GM12874 (cell line): ENCODE measurements around the gene AGBL1.

ENCODE experiments used
- TF ChIP-seq, protein P1 (sequence below): IDR thresholded peaks from 2 replicates; pipeline ENCODE4 v1.5.1; 2011; ENCODE audit warnings: low read depth, mild to moderate bottlenecking, control low read depth, low read length, moderate library complexity; ENCODE audit not compliant: insufficient read depth

The AGBL1 gene

DNA sequence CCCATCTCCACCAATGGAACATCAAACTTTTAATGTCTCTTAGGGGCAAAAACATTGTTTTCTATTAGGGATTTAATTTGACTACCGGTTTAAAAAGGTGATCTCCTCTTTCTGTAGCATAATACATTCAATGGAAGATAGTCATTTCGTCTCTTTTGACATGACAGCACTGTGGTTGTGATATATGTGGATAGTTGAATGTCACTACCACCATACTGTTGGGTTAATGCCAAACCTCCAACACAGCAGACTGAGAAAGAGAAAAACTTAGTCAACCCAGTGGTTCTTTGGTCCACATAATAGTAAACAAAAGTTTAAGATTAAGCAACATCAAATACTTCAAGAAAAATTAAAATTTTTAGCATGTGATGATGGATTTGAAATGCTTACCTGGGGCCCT, 530.4 kb downstream of the AGBL1 start:
- TF ChIP-seq, protein P1, sequence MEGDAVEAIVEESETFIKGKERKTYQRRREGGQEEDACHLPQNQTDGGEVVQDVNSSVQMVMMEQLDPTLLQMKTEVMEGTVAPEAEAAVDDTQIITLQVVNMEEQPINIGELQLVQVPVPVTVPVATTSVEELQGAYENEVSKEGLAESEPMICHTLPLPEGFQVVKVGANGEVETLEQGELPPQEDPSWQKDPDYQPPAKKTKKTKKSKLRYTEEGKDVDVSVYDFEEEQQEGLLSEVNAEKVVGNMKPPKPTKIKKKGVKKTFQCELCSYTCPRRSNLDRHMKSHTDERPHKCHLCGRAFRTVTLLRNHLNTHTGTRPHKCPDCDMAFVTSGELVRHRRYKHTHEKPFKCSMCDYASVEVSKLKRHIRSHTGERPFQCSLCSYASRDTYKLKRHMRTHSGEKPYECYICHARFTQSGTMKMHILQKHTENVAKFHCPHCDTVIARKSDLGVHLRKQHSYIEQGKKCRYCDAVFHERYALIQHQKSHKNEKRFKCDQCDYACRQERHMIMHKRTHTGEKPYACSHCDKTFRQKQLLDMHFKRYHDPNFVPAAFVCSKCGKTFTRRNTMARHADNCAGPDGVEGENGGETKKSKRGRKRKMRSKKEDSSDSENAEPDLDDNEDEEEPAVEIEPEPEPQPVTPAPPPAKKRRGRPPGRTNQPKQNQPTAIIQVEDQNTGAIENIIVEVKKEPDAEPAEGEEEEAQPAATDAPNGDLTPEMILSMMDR, result no peak

DNA sequence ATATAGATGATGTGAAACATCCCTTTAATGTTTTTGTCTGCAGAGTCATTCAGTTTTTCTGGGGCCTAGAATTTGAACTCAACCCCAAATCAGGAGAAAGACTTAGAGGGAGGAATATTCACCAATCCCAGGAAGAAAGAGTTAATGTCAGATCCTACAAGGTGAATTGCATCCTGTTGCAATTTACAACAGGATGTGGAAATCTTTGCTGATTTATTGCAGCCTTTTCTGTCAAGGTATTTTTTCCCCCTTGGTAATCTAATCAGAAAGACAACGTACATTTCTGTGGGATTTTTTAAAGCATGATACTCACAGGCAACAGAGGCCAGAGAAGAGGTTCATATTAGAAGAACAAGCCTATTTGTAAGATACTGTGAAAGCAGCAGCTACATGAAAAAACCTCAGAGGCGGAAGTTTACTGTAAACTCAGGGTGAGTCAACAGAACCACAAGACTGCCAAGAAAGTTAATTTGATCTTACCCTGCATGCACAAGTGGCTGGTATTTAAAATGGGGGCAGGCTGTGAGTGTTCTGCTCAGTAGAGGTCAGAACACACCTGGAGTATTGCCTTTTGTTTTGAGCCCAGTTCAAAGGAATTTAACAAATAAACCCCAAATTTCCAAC, 531.9 kb downstream of the AGBL1 start:
- TF ChIP-seq, protein P1, result no peak

DNA sequence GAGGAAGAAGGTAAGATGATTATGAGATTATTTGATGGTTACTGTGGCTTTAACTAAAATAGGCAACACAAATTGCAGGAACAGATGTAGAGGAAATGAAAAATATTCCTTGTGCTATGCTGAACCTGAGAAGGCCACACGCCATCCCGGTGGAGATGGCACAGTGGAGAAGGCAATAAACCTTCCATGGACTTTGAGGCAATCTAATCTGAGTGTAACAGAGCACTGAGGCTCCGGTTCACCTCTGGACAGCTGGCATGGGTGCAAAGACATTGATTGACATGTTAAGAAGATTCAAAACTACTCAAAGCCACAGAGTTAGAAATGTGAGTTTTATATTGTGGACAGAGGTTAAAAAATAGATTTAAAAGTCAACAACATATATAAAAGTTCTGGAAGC, 535.7 kb downstream of the AGBL1 start:
- TF ChIP-seq, protein P1, result no peak

DNA sequence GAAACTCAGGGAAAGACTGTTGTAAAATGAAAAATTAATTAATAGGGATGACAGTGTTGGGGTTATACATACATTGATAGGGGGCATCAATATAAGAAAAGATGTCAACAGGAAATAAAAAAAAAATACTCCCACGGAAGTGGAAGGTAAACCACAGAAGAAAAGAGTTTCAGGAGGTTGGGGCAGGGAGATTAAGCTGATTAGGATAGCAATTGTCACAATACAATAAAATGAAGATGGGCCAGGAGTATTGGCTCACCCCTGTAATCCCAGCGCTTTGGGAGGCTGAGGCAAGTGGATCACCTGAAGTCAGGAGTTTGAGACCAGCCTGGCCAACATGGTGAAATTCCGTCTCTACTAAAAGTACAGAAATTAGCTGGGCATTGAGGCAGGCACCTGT, 536.1 kb downstream of the AGBL1 start:
- TF ChIP-seq, protein P1, result no peak

DNA sequence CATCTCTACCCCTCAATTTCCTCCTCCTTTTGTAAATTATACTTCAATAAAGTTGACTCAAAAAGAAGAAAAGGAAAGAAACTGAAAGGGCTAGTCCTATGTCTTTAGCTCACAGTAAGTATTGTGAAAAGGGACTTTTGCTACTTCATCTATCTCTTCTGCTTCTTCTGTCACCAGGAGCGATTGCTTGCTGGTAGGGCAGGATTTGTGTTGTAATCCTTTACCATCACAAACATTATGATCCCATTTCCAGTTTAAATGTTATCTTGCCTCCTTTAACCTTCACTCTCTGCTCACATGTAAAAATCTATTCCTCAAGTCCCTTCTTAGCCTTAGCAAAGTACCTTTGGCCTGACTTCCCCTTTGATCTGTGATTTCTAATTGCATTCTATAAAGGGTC, 537.1 kb downstream of the AGBL1 start:
- TF ChIP-seq, protein P1, result no peak

DNA sequence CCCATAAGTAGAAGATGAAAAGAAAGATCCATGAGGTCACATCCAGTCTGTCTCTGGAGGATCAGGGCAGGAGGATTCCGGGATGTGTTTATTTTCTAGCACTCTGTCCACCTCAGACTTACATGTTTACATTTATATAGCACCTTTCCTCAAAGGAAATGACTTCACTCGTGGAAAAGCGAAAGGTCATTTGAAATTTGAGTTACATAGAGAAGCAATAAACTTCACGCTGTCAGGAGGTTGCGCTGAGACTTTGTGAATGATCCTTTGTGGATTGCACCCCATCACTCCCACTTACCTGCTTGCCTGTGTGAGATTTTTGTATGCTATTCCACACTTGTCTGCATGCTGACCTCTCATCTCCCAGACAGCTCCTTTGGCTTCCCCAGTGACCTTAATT, 540.5 kb downstream of the AGBL1 start:
- TF ChIP-seq, protein P1, result no peak

DNA sequence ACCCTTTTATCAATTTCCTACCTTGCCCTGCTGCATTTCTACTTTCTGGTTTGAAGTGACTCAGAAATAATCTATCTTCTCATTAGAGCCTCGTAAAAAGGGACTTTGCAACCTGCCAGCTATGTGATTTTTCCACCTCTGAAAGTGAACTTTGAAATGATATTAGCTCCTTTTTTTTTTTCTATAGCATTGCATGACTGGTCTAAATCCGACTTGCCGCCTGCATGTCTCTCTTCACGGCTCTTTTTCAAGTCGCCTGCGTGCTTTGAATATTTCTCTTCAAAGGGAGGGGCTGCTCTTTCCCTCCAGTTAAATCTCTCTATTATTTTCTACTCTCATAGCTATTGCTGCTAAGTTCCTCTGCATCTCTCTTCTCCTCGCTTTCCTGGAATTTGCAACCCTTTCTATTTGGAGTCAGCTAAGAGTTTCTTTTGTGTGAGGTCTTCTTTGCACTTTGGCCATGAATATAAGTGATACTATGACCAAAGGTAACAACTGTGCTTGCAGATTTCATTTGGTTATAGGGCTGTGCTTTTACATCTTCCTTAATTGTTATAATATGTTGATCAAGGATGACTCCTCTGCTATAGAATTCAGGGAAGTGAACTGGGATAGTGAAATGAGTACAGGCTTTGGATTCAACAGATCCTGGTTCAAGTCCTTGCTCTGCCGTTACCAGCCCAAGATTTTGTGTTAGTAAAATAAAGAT, 541.1 kb downstream of the AGBL1 start:
- TF ChIP-seq, protein P1, result no peak
